ENCODE measurements around the gene CLSTN1.
"Not testable (repeated sequence)": the region's sequence is repeated elsewhere in the genome, so short reads cannot be mapped to it uniquely, and the experiment has no call there.

The CLSTN1 gene

GRCh38 chr1:9751971-9752370, 71.8 kb downstream of the CLSTN1 start:
- in situ Hi-C loops (cut with HindIII; ENCODE audit: low pct_ligation_motif_present, low pct_unique_long_range_greater_than_20kb, low sequenced_read_pairs), result no loop called here
- no peak for DNase-seq

- DNase-seq, result no peak
- in situ Hi-C loops (cut with HindIII; ENCODE audit: low pct_ligation_motif_present, low pct_unique_long_range_greater_than_20kb, low sequenced_read_pairs), result no loop called here
Measured at GRCh38 chr1:9749361-9749760, 74.4 kb downstream of the CLSTN1 start.

GRCh38 chr1:9748391-9748790, 75.4 kb downstream of the CLSTN1 start:
- in situ Hi-C loops (cut with HindIII; ENCODE audit: low pct_ligation_motif_present, low pct_unique_long_range_greater_than_20kb, low sequenced_read_pairs); DNase-seq: not testable (repeated sequence)

GRCh38 chr1:9746651-9747050, 77.1 kb downstream of the CLSTN1 start:
- in situ Hi-C loops (cut with HindIII; ENCODE audit: low pct_ligation_motif_present, low pct_unique_long_range_greater_than_20kb, low sequenced_read_pairs), result no loop called here
- DNase-seq, result no peak

GRCh38 chr1:9746211-9746610, 77.6 kb downstream of the CLSTN1 start:
- DNase-seq, result no peak
- in situ Hi-C loops (cut with HindIII; ENCODE audit: low pct_ligation_motif_present, low pct_unique_long_range_greater_than_20kb, low sequenced_read_pairs), result no loop called here

GRCh38 chr1:9744106-9744799, 79.5 kb downstream of the CLSTN1 start:
- in situ Hi-C loops (cut with HindIII; ENCODE audit: low pct_ligation_motif_present, low pct_unique_long_range_greater_than_20kb, low sequenced_read_pairs), result no loop called here
- no peak for DNase-seq

- no peak for DNase-seq
- in situ Hi-C loops (cut with HindIII; ENCODE audit: low pct_ligation_motif_present, low pct_unique_long_range_greater_than_20kb, low sequenced_read_pairs), result no loop called here
Measured at GRCh38 chr1:9737671-9738070, 86.1 kb downstream of the CLSTN1 start.

- no peak for DNase-seq
- in situ Hi-C loops (cut with HindIII; ENCODE audit: low pct_ligation_motif_present, low pct_unique_long_range_greater_than_20kb, low sequenced_read_pairs), result no loop called here
Measured at GRCh38 chr1:9737057-9737456, 86.7 kb downstream of the CLSTN1 start.

GRCh38 chr1:9736241-9736640, 87.5 kb downstream of the CLSTN1 start:
- DNase-seq, result no peak
- in situ Hi-C loops (cut with HindIII; ENCODE audit: low pct_ligation_motif_present, low pct_unique_long_range_greater_than_20kb, low sequenced_read_pairs), result no loop called here

GRCh38 chr1:9735800-9736199, 88.0 kb downstream of the CLSTN1 start:
- DNase-seq, result no peak
- in situ Hi-C loops (cut with HindIII; ENCODE audit: low pct_ligation_motif_present, low pct_unique_long_range_greater_than_20kb, low sequenced_read_pairs), result no loop called here

GRCh38 chr1:9733160-9733789, 90.5 kb downstream of the CLSTN1 start:
- in situ Hi-C loops (cut with HindIII; ENCODE audit: low pct_ligation_motif_present, low pct_unique_long_range_greater_than_20kb, low sequenced_read_pairs), result no loop called here
- DNase-seq, result no peak

- in situ Hi-C loops (cut with HindIII; ENCODE audit: low pct_ligation_motif_present, low pct_unique_long_range_greater_than_20kb, low sequenced_read_pairs), result no loop called here
- DNase-seq, result no peak
Measured at GRCh38 chr1:9732123-9732971, 91.4 kb downstream of the CLSTN1 start.

GRCh38 chr1:9731561-9731960, 92.2 kb downstream of the CLSTN1 start:
- in situ Hi-C loops (cut with HindIII; ENCODE audit: low pct_ligation_motif_present, low pct_unique_long_range_greater_than_20kb, low sequenced_read_pairs), result no loop called here
- DNase-seq, result no peak

GRCh38 chr1:9731051-9731537, 92.7 kb downstream of the CLSTN1 start:
- no peak for DNase-seq
- in situ Hi-C loops (cut with HindIII; ENCODE audit: low pct_ligation_motif_present, low pct_unique_long_range_greater_than_20kb, low sequenced_read_pairs), result no loop called here

GRCh38 chr1:9730096-9730901, 93.5 kb downstream of the CLSTN1 start:
- in situ Hi-C loops (cut with HindIII; ENCODE audit: low pct_ligation_motif_present, low pct_unique_long_range_greater_than_20kb, low sequenced_read_pairs), result no loop called here
- no peak for DNase-seq

- in situ Hi-C loops (cut with HindIII; ENCODE audit: low pct_ligation_motif_present, low pct_unique_long_range_greater_than_20kb, low sequenced_read_pairs), result no loop called here
- DNase-seq, result no peak
Measured at GRCh38 chr1:9729523-9729922, 94.2 kb downstream of the CLSTN1 start.

- in situ Hi-C loops (cut with HindIII; ENCODE audit: low pct_ligation_motif_present, low pct_unique_long_range_greater_than_20kb, low sequenced_read_pairs), result no loop called here
- no peak for DNase-seq
Measured at GRCh38 chr1:9728451-9729295, 95.1 kb downstream of the CLSTN1 start.
